ENCODE data around the gene CIRBP.

Gene CIRBP

GRCh38 chr19:1254530-1255185, 14.5 kb upstream of the CIRBP start:
- no peak for DNase-seq (ENCODE audit: low read depth in 3 of 3, low spot score in 1 of 3)

- no peak for DNase-seq (ENCODE audit: low read depth in 3 of 3, low spot score in 1 of 3)
These were observed 13.7 kb upstream of the CIRBP start for GRCh38 chr19:1255186-1256161.

GRCh38 chr19:1256646-1257474, 12.3 kb upstream of the CIRBP start:
- no peak for DNase-seq (ENCODE audit: low read depth in 3 of 3, low spot score in 1 of 3)

GRCh38 chr19:1257475-1258162, 11.5 kb upstream of the CIRBP start:
- no peak for DNase-seq (ENCODE audit: low read depth in 3 of 3, low spot score in 1 of 3)

- DNase-seq (ENCODE audit: low read depth in 3 of 3, low spot score in 1 of 3) = no peak
These were observed 11.0 kb upstream of the CIRBP start for GRCh38 chr19:1258163-1258492.

- no peak for DNase-seq (ENCODE audit: low read depth in 3 of 3, low spot score in 1 of 3)
These were observed 10.4 kb upstream of the CIRBP start for GRCh38 chr19:1258707-1259205.

GRCh38 chr19:1259206-1259875, 9.8 kb upstream of the CIRBP start:
- no peak for DNase-seq (ENCODE audit: low read depth in 3 of 3, low spot score in 1 of 3)

GRCh38 chr19:1259876-1260748, 9.0 kb upstream of the CIRBP start:
- no peak for DNase-seq (ENCODE audit: low read depth in 3 of 3, low spot score in 1 of 3)

GRCh38 chr19:1260749-1261537, 8.2 kb upstream of the CIRBP start:
- peak; percentile 94 to 98 (median 94) for DNase-seq (ENCODE audit: low read depth in 3 of 3, low spot score in 1 of 3)

- DNase-seq (ENCODE audit: low read depth in 3 of 3, low spot score in 1 of 3) = no peak
These were observed 7.7 kb upstream of the CIRBP start for GRCh38 chr19:1261538-1261797.

GRCh38 chr19:1261798-1262622, 7.1 kb upstream of the CIRBP start:
- DNase-seq (ENCODE audit: low read depth in 3 of 3, low spot score in 1 of 3) = no peak

- no peak for DNase-seq (ENCODE audit: low read depth in 3 of 3, low spot score in 1 of 3)
These were observed 6.5 kb upstream of the CIRBP start for GRCh38 chr19:1262623-1263123.

- no peak for DNase-seq (ENCODE audit: low read depth in 3 of 3, low spot score in 1 of 3)
These were observed 5.9 kb upstream of the CIRBP start for GRCh38 chr19:1263188-1263587.

GRCh38 chr19:1264801-1265614, 4.1 kb upstream of the CIRBP start:
- DNase-seq (ENCODE audit: low read depth in 3 of 3, low spot score in 1 of 3) = no peak

GRCh38 chr19:1265615-1266128, 3.5 kb upstream of the CIRBP start:
- DNase-seq (ENCODE audit: low read depth in 3 of 3, low spot score in 1 of 3) = no peak

- peak; percentile 61 to 66 (median 65) for DNase-seq (ENCODE audit: low read depth in 3 of 3, low spot score in 1 of 3)
These were observed 2.8 kb upstream of the CIRBP start for GRCh38 chr19:1266129-1266915.

Measured in stimulated activated CD4-positive, alpha-beta T cell treated with anti-CD3 and anti-CD28 coated beads, TNF-alpha, amount 100 ng/mL, for 1 hour (primary cell).